Right atrium auricular region (tissue), 2 donors: ENCODE data around the gene NETO2. TPM values are rescaled to one million over a fixed set of nuclear protein-coding genes. Genes with fewer than 3 reads are reported as not detected.
"Not testable (repeated sequence)": the region's sequence is repeated elsewhere in the genome, so short reads cannot be mapped to it uniquely, and the experiment has no call there.

Source experiments
- DNase-seq: peaks from one replicate; pipeline ENCODE4 v3.0.0-alpha.2; 2019; ENCODE audit warnings: low spot score
- H3K27ac ChIP-seq, 2 donors: fragments of 200-600 bp; sonication (generic); 1 replicate in 1 of 2; 2 replicates in 1 of 2; pipeline ENCODE4 v1.5.1; 2016 to 2019
- H3K27me3 ChIP-seq, 2 donors: fragments of 200-600 bp; sonication (generic); one replicate each; pipeline versions ENCODE4 v1.5.1 to v1.6.0; 2017 to 2019
- H3K36me3 ChIP-seq: fragments of 200-600 bp; sonication (generic); one replicate; pipeline ENCODE4 v1.5.1; 2016
- H3K4me1 ChIP-seq, 2 donors: fragments of 200-600 bp; sonication (generic); one replicate each; pipeline versions ENCODE4 v1.5.1 to v1.6.0; 2017 to 2019
- H3K4me3 ChIP-seq, 2 donors: fragments of 200-600 bp; sonication (generic); 1 replicate in 1 of 2; 2 replicates in 1 of 2; pipeline ENCODE4 v1.5.1; 2017 to 2019; ENCODE audit warnings: mild to moderate bottlenecking in 1 of 2, moderate library complexity in 1 of 2
- H3K9me3 ChIP-seq, 2 donors: fragments of 200-600 bp; sonication (generic); one replicate each; pipeline ENCODE4 v1.5.1; 2019
- CTCF ChIP-seq, 2 donors: fragments of 200-600 bp; sonication (generic); IDR thresholded peaks; one replicate each; pipeline ENCODE4 v1.5.1; 2019; ENCODE audit warnings: antibody characterized with exemption in 2 of 2
- total RNA-seq, 2 donors: library from RNA; depleted of rRNA; stranded (reverse); fragments of >200 nt; gene quantifications; one replicate each; pipeline ENCODE4 v1.1.0, GENCODE V29; 2016

Gene NETO2
- total RNA-seq, 2 donors from 2014 or later: 0.93 to 2.0 TPM

GRCh38 chr16:47161464-47161863 is 17.7 kb upstream of the NETO2 start:
- H3K4me3 ChIP-seq: no peak overlapping the region
- TF ChIP-seq CTCF (IDR thresholded peaks at IDR 0.05): no peak
- H3K4me1 ChIP-seq: no peaks in the 10 kb centered on the region
- no peaks in the 10 kb centered on the region for H3K9me3 ChIP-seq
- no peak overlapping the region for H3K27ac ChIP-seq
- peaks cover 18% of the 10 kb centered on the region for H3K36me3 ChIP-seq
- H3K27me3 ChIP-seq: no peaks in the 10 kb centered on the region
- no peak for DNase-seq

GRCh38 chr16:47160422-47160821 is 16.7 kb upstream of the NETO2 start:
- H3K4me1 ChIP-seq: no peaks in the 10 kb centered on the region
- H3K36me3 ChIP-seq: peaks cover 18% of the 10 kb centered on the region
- TF ChIP-seq CTCF (IDR thresholded peaks at IDR 0.05): no peak
- H3K27ac ChIP-seq: no peak overlapping the region
- H3K4me3 ChIP-seq: no peak overlapping the region
- no peaks in the 10 kb centered on the region for H3K27me3 ChIP-seq
- DNase-seq: no peak
- H3K9me3 ChIP-seq: no peaks in the 10 kb centered on the region

- TF ChIP-seq CTCF (IDR thresholded peaks at IDR 0.05): no peak
- no peaks in the 10 kb centered on the region for H3K9me3 ChIP-seq
- H3K4me3 ChIP-seq: no peak overlapping the region
- no peaks in the 10 kb centered on the region for H3K27me3 ChIP-seq
- H3K27ac ChIP-seq: no peak overlapping the region
- peaks cover 18% of the 10 kb centered on the region for H3K36me3 ChIP-seq
- no peaks in the 10 kb centered on the region for H3K4me1 ChIP-seq
- DNase-seq: no peak
Observed at GRCh38 chr16:47158992-47159391, 15.2 kb upstream of the NETO2 start.

- Histone ChIP-seq H3K36me3 (peaks cover 23% of the 10 kb centered on the region), H3K27ac (no peak overlapping the region), H3K9me3 (no peaks in the 10 kb centered on the region), H3K27me3 (no peaks in the 10 kb centered on the region), H3K4me1 (no peaks in the 10 kb centered on the region), H3K4me3 (no peak overlapping the region)
- DNase-seq: no peak
- TF ChIP-seq CTCF (IDR thresholded peaks at IDR 0.05): no peak
Observed at GRCh38 chr16:47156680-47157215, 13.0 kb upstream of the NETO2 start.

GRCh38 chr16:47152501-47152900 is 8.8 kb upstream of the NETO2 start:
- not testable (repeated sequence) for H3K9me3 ChIP-seq, H3K36me3 ChIP-seq, H3K27me3 ChIP-seq, H3K4me1 ChIP-seq, H3K4me3 ChIP-seq, DNase-seq, H3K27ac ChIP-seq

GRCh38 chr16:47150067-47150466 is 6.3 kb upstream of the NETO2 start:
- Histone ChIP-seq H3K27ac (no peak overlapping the region), H3K4me1 (no peaks in the 10 kb centered on the region), H3K36me3 (peaks cover 5% of the 10 kb centered on the region), H3K9me3 (no peaks in the 10 kb centered on the region), H3K4me3 (no peak overlapping the region), H3K27me3 (no peaks in the 10 kb centered on the region)
- TF ChIP-seq CTCF (IDR thresholded peaks at IDR 0.05): no peak
- DNase-seq: no peak
